H1 (cell line): ENCODE results near the gene SH3GL1. TPM values are rescaled to one million over a fixed set of nuclear protein-coding genes. Genes with fewer than 3 reads are reported as not detected.

Experiments
- EGR1 ChIP-seq: IDR thresholded peaks from 2 replicates; pipeline ENCODE4 v1.6.1; 2011; ENCODE audit warnings: low read depth, low read length, borderline replicate concordance
- TBP ChIP-seq: IDR thresholded peaks from 2 replicates; pipeline ENCODE4 v1.6.1; 2011; ENCODE audit warnings: low read depth, low read length, improper control_type of control experiment
- polyA plus RNA-seq, 7 experiments: library from polyadenylated mRNA; depleted of rRNA in 3 of 7; stranded (reverse) in 5 of 7; unstranded in 2 of 7; fragments of >200 nt in 5 of 7; fragments of 200-250 nt in 2 of 7; gene quantifications; 1 replicate in 5 of 7; 2 replicates in 1 of 7; 4 replicates in 1 of 7; pipeline versions ENCODE4 v1.2.1 to v1.2.3, GENCODE V29; 2011 to 2013; ENCODE audit warnings: missing spikeins in 2 of 7, mixed read lengths in 2 of 7
- total RNA-seq: library from RNA; stranded (reverse); fragmentation: NEBNext Ultra II Directional; extraction: Animal tissue kit (Norgen Biotek cat#: 25700); gene quantifications from 2 replicates; pipeline ENCODE4 v1.2.1, GENCODE V29; 2021

The SH3GL1 gene
- total and polyA plus RNA-seq, 2 of the 8 experiments (the other 6 are each of a cell fraction or from before 2014, with no cell fraction given) = 81.5 to 102 TPM

DNA sequence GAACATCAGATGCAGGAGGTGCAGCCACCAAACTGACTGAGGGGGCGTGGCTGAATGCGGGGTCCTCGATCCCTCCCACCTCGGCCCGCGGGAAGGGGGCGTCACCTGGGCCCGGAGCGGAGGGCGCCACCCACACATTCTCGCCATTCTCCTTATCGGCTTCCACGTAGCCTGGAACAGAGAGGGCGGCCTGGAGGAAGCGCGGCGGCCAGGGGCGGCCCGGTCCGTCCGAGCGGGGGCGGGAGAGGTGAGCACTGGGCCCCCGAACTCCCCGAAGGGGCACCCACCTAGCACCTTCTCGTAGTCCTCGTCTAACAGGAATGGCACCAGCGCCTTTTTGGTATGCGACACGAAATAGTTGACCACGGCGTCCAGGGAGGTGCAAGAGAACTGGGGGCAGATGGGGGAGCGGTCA lies 73.5 kb downstream of the SH3GL1 start (continued):
- TF ChIP-seq TBP (no peak), EGR1 (peak; percentile 55; the same call in 1 of the 2 replicates)
